ENCODE data around the gene FMN2.
"Not testable (repeated sequence)": the region's sequence is repeated elsewhere in the genome, so short reads cannot be mapped to it uniquely, and the experiment has no call there.

The FMN2 gene

GRCh38 chr1:240322943-240323342 lies 231.3 kb downstream of the FMN2 start:
- H4K20me1 ChIP-seq (ENCODE audit: insufficient read depth, low read length): no peaks in the 10 kb centered on the region
- H3K27ac ChIP-seq (ENCODE audit: low read length): no peak overlapping the region
- H3K4me2 ChIP-seq (ENCODE audit: low read length): no peak overlapping the region
- H3K27me3 ChIP-seq (ENCODE audit: low read depth, low read length): peaks cover 19% of the 10 kb centered on the region; the same call in 1 of the 2 replicates
- no peaks in the 10 kb centered on the region for H3K4me1 ChIP-seq (ENCODE audit: low read length)
- no peak overlapping the region for H2AFZ ChIP-seq (ENCODE audit: low read depth, low read length)
- no peak overlapping the region for H3K4me3 ChIP-seq (ENCODE audit: low read length)
- H3K9me3 ChIP-seq (ENCODE audit: insufficient read depth, low read length): no peaks in the 10 kb centered on the region
- H3K9ac ChIP-seq (ENCODE audit: low read length): no peak overlapping the region
- H3K79me2 ChIP-seq (ENCODE audit: low read length): no peaks in the 10 kb centered on the region
- no peak for TF ChIP-seq EZH2phosphoT487 (IDR thresholded peaks at IDR 0.05; ENCODE audit: low read depth)
- TF ChIP-seq CTCF (IDR thresholded peaks at IDR 0.05; ENCODE audit: low read depth, low read length): no peak
- no peaks in the 10 kb centered on the region for H3K36me3 ChIP-seq (replicated peaks; ENCODE audit: low read depth, low read length)

DNA sequence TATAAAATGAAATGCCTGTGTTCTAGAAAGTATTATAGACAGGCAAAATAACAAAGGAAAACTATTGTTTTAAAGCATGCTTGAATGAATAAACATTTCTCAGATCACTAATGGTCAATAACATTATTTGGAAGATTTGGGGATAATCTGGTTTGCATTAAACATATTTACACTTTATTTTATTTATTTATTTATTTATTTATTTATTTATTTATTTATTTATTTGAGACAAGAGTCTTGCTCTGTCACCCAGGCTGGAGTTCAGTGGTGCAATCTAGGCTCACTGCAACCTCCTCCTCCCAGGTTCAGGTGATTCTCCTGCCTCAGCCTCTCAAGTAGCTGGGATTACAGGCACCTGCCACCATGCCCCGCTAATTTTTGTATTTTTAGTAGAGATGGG lies 236.7 kb downstream of the FMN2 start:
- H4K20me1 ChIP-seq (ENCODE audit: insufficient read depth, low read length); H3K9me3 ChIP-seq (ENCODE audit: insufficient read depth, low read length); H3K36me3 ChIP-seq (replicated peaks; ENCODE audit: low read depth, low read length); H3K79me2 ChIP-seq (ENCODE audit: low read length); H3K4me2 ChIP-seq (ENCODE audit: low read length); H3K4me1 ChIP-seq (ENCODE audit: low read length); H3K27ac ChIP-seq (ENCODE audit: low read length); H3K9ac ChIP-seq (ENCODE audit: low read length); H3K27me3 ChIP-seq (ENCODE audit: low read depth, low read length); H3K4me3 ChIP-seq (ENCODE audit: low read length); H2AFZ ChIP-seq (ENCODE audit: low read depth, low read length): not testable (repeated sequence)

GRCh38 chr1:240329443-240329842 lies 237.8 kb downstream of the FMN2 start:
- H3K4me3 ChIP-seq (ENCODE audit: low read length): no peak overlapping the region
- H3K4me1 ChIP-seq (ENCODE audit: low read length): no peaks in the 10 kb centered on the region
- TF ChIP-seq EZH2phosphoT487 (IDR thresholded peaks at IDR 0.05; ENCODE audit: low read depth): no peak
- no peak for TF ChIP-seq CTCF (IDR thresholded peaks at IDR 0.05; ENCODE audit: low read depth, low read length)
- no peaks in the 10 kb centered on the region for H3K9me3 ChIP-seq (ENCODE audit: insufficient read depth, low read length)
- H3K79me2 ChIP-seq (ENCODE audit: low read length): no peaks in the 10 kb centered on the region
- H3K27me3 ChIP-seq (ENCODE audit: low read depth, low read length): no peaks in the 10 kb centered on the region
- H4K20me1 ChIP-seq (ENCODE audit: insufficient read depth, low read length): no peaks in the 10 kb centered on the region
- H3K36me3 ChIP-seq (replicated peaks; ENCODE audit: low read depth, low read length): no peaks in the 10 kb centered on the region
- H3K27ac ChIP-seq (ENCODE audit: low read length): no peak overlapping the region
- no peak overlapping the region for H3K4me2 ChIP-seq (ENCODE audit: low read length)
- no peak overlapping the region for H2AFZ ChIP-seq (ENCODE audit: low read depth, low read length)
- H3K9ac ChIP-seq (ENCODE audit: low read length): no peak overlapping the region

GRCh38 chr1:240332672-240333071 lies 241.0 kb downstream of the FMN2 start:
- Histone ChIP-seq H2AFZ (ENCODE audit: low read depth, low read length) (no peak overlapping the region), H3K9me3 (ENCODE audit: insufficient read depth, low read length) (no peaks in the 10 kb centered on the region), H3K4me1 (ENCODE audit: low read length) (no peaks in the 10 kb centered on the region), H3K27me3 (ENCODE audit: low read depth, low read length) (no peaks in the 10 kb centered on the region), H3K4me2 (ENCODE audit: low read length) (no peak overlapping the region), H3K9ac (ENCODE audit: low read length) (no peak overlapping the region), H3K27ac (ENCODE audit: low read length) (no peak overlapping the region), H4K20me1 (ENCODE audit: insufficient read depth, low read length) (no peaks in the 10 kb centered on the region), H3K4me3 (ENCODE audit: low read length) (no peak overlapping the region), H3K79me2 (ENCODE audit: low read length) (no peaks in the 10 kb centered on the region), H3K36me3 (replicated peaks; ENCODE audit: low read depth, low read length) (no peaks in the 10 kb centered on the region)
- TF ChIP-seq EZH2phosphoT487 (IDR thresholded peaks at IDR 0.05; ENCODE audit: low read depth) (no peak), CTCF (IDR thresholded peaks at IDR 0.05; ENCODE audit: low read depth, low read length) (no peak)

DNA sequence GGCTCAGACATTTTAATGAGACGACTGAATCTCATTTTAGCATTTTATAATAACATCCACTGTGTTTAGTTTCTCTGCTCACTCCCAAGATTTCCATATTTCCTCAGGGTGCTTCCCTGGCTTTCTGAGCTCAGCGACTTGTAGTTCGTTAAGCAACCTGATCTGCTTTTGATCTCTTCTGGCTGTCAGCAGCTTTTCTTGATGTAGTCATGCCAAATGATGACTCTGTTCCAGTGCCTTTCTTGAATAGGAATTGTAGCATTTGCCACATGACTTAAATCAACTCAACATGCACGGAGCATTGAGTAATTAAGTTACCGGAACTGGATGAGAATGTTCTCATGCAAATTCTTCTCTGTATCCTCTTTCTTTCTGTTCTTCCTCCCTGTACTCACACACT lies 246.1 kb downstream of the FMN2 start:
- Histone ChIP-seq H3K9ac (ENCODE audit: low read length) (no peak overlapping the region), H3K79me2 (ENCODE audit: low read length) (no peaks in the 10 kb centered on the region), H3K4me1 (ENCODE audit: low read length) (no peaks in the 10 kb centered on the region), H3K27ac (ENCODE audit: low read length) (no peak overlapping the region), H3K36me3 (replicated peaks; ENCODE audit: low read depth, low read length) (no peaks in the 10 kb centered on the region), H2AFZ (ENCODE audit: low read depth, low read length) (no peak overlapping the region), H3K27me3 (ENCODE audit: low read depth, low read length) (no peaks in the 10 kb centered on the region), H3K4me3 (ENCODE audit: low read length) (no peak overlapping the region), H3K4me2 (ENCODE audit: low read length) (no peak overlapping the region), H4K20me1 (ENCODE audit: insufficient read depth, low read length) (no peaks in the 10 kb centered on the region), H3K9me3 (ENCODE audit: insufficient read depth, low read length) (no peaks in the 10 kb centered on the region)
- TF ChIP-seq CTCF (IDR thresholded peaks at IDR 0.05; ENCODE audit: low read depth, low read length) (no peak), EZH2phosphoT487 (IDR thresholded peaks at IDR 0.05; ENCODE audit: low read depth) (no peak)
